ENCODE results near the gene MVB12A. TPM values are rescaled to one million over a fixed set of nuclear protein-coding genes. Genes with fewer than 3 reads are reported as not detected.
A peak's percentile ranks its signal among the peaks of the same experiment; 100 is the strongest.

Gene MVB12A
- 10 to 100 TPM; 24.5 to 66.1 (median 56.1) TPM for total RNA-seq

DNA sequence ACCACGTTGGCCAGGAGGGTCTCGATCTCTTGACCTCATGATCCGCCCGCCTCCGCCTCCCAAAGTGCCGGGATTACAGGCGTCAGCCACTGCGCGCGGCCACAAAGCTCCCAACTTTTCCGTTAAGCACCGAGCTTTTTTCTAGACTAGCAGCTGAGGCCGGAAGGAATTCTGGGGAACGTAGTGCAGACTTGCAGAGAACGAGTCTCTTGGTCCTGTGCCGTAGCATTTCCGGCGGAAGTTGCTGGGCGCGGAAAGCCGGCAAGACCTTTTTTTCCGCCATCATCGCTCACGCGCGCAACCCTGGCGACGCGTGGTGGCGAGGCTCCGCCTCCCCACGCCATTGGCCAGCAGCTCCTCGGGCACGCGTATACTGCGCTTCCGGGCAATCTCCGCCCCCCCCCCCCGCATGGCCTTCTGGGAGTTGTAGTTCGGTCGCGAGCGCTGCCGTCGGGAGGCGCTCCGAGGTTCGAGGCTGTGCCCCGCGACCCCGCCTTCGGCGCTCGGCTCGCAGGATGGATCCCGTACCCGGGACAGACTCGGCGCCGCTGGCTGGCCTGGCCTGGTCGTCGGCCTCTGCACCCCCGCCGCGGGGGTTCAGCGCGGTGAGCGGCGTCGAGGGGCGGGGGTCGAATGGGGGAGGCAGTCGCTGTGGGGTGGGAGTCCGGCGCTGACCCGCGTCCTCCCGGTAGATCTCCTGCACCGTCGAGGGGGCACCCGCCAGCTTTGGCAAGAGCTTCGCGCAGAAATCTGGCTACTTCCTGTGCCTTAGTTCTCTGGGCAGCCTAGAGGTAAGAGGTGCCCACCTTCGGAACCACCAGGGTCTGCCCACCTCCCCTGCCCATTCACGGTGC is at the start of gene MVB12A:
Gene MVB12A (plus strand): TSS at position 427 of the 854 bp plus-strand sequence. CDS start 89 bp downstream, at position 516.
- H3K27ac ChIP-seq (replicated peaks in 1 of 4): peak within 1 kb of the TSS; percentile 78 to 86 (median 80)
- H3K27me3 ChIP-seq: peaks cover 0 to 19% (median 0%) of the 10 kb centered on the region in 4 donors
- peak within 1 kb of the TSS; percentile 68 to 89 (median 82) for H3K4me3 ChIP-seq
- H3K4me1 ChIP-seq: peaks cover 8 to 22% (median 20%) of the 10 kb centered on the region in 4 donors
- H3K9me3 ChIP-seq: no peaks in the 10 kb centered on the region
- peaks cover 0 to 19% (median 15%) of the 10 kb centered on the region in 4 donors for H3K36me3 ChIP-seq
- intact Hi-C loops (cut with DNase I): no loop called here
- under 1% methylated on average over 28 of the region's 85 CpGs for WGBS
- TF ChIP-seq, protein P1, sequence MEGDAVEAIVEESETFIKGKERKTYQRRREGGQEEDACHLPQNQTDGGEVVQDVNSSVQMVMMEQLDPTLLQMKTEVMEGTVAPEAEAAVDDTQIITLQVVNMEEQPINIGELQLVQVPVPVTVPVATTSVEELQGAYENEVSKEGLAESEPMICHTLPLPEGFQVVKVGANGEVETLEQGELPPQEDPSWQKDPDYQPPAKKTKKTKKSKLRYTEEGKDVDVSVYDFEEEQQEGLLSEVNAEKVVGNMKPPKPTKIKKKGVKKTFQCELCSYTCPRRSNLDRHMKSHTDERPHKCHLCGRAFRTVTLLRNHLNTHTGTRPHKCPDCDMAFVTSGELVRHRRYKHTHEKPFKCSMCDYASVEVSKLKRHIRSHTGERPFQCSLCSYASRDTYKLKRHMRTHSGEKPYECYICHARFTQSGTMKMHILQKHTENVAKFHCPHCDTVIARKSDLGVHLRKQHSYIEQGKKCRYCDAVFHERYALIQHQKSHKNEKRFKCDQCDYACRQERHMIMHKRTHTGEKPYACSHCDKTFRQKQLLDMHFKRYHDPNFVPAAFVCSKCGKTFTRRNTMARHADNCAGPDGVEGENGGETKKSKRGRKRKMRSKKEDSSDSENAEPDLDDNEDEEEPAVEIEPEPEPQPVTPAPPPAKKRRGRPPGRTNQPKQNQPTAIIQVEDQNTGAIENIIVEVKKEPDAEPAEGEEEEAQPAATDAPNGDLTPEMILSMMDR (IDR thresholded peaks at IDR 0.05): no peak
- peak; percentile 69 to 96 for TF ChIP-seq POLR2AphosphoS5 (IDR thresholded peaks at IDR 0.05)
- no peak for TF ChIP-seq POLR2A (IDR thresholded peaks at IDR 0.05; ENCODE audit: low read depth)
- TF ChIP-seq EP300 (IDR thresholded peaks at IDR 0.05): no peak
- DNase-seq (ENCODE audit: extremely low spot score): peak; percentile 99

DNA sequence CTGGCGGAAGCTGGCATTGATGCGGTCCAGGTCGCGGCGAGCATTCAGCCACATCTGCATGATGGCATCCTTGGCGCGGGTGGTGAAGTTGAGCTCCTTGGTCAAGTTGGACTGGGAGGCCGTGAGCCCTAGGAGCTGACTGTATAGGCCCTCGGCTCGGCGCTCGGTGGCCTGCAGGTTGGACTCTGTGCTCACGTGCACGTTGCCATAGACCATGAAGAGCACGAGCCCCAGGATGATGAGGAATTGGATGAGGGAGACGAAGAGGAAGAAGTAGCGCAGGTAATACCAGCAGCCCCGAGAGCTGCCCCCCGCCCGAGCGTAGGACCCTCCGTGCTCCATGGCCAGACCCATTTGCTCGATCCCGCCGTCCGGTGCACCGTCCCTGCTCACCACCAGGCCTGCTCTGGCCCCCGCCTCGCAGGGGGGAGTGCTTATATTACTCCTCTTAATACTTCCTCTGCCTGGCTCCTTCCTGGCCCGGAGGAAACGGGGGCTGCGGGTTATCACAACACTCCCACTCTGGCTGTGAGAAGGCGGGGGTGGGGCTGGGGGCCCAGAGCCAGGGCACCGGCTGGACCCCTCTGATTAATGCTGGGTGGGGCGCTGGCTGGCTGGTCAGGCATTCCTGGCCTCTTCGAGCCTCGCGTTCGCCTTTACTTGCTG is 42.8 kb upstream of the MVB12A start, which contains the start of gene PLVAP:
Gene PLVAP (minus strand): TSS at position 408 of the 666 bp plus-strand sequence. CDS start 54 bp downstream, at position 354.
- 58% methylated on average over 34 of the region's 39 CpGs for WGBS
- peak within 1 kb of the TSS; percentile 1 to 55 (median 28) for H3K27ac ChIP-seq (replicated peaks in 1 of 4)
- peaks cover 2 to 10% (median 6%) of the 10 kb centered on the region in 4 donors for H3K4me1 ChIP-seq
- no peaks in the 10 kb centered on the region for H3K9me3 ChIP-seq
- H3K27me3 ChIP-seq: peaks cover 0 to 22% (median 0%) of the 10 kb centered on the region in 4 donors
- TF ChIP-seq EP300 (IDR thresholded peaks at IDR 0.05) (no peak), POLR2AphosphoS5 (IDR thresholded peaks at IDR 0.05) (peak; percentile 49 to 54)
- TF ChIP-seq, protein P1 (IDR thresholded peaks at IDR 0.05): peak in 1 of 3 experiments; percentile 17
- no peak for DNase-seq (ENCODE audit: extremely low spot score)
- H3K36me3 ChIP-seq: no peaks in the 10 kb centered on the region
- H3K4me3 ChIP-seq: peak within 1 kb of the TSS; percentile 37 to 52 (median 38)
- intact Hi-C loops (cut with DNase I): no loop called here

DNA sequence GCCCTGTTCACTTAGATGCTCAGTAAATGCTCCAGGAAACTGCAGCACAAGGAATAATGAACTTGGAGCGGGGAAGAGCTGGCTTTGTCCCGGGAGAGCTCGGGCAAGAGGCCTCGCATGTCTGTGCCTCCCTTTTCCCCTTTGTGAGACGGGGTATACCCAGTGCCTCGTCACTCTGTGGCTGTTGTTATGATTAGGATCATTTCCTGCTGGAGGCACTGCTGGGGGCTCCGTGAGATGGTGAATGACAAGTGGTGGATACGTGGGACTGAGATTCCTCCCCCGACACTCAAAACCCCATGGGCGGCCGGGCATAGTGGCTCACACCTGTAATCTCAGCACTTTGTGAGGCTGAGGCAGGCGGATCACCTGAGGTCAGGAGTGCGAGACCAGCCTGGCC is 41.6 kb upstream of the MVB12A start:
- Histone ChIP-seq H3K9me3 (no peaks in the 10 kb centered on the region), H3K27ac (replicated peaks in 1 of 4) (no peak overlapping the region), H3K36me3 (no peaks in the 10 kb centered on the region), H3K27me3 (peaks cover 0 to 22% (median 0%) of the 10 kb centered on the region in 4 donors), H3K4me1 (peaks cover 6 to 15% (median 9%) of the 10 kb centered on the region in 4 donors), H3K4me3 (no peak overlapping the region)
- intact Hi-C loops (cut with DNase I): no loop called here
- 76% methylated on average over 7 of the region's 13 CpGs for WGBS
- no peak for TF ChIP-seq POLR2AphosphoS5 (IDR thresholded peaks at IDR 0.05)
- TF ChIP-seq, protein P1 (IDR thresholded peaks at IDR 0.05): no peak
- no peak for TF ChIP-seq EP300 (IDR thresholded peaks at IDR 0.05)
- TF ChIP-seq POLR2A (IDR thresholded peaks at IDR 0.05; ENCODE audit: low read depth): no peak
- DNase-seq (ENCODE audit: extremely low spot score): no peak

DNA sequence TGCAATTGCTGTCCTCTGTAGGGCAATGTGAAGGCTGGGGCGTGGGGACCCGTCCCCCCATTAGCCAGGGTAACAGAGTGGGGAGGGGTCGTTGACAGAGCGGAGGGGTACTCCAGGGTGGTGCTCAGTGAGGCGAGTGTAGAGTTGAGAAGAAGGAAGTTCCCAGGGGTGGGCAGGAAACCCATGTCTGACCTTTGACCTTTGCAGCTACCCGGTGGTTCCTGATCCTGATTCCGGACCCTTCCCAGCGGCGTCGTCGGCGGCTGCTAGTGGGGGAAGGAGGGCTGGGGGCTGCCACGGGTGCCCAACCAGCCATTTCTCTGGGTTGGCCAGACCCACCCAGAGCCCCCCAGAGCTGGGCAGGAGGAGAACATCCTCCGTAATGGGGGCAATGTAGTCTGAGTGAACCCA is 40.6 kb upstream of the MVB12A start:
- no peaks in the 10 kb centered on the region for H3K9me3 ChIP-seq
- no peak overlapping the region for H3K4me3 ChIP-seq
- intact Hi-C loops (cut with DNase I): no loop called here
- peaks cover 6 to 16% (median 9%) of the 10 kb centered on the region in 4 donors for H3K4me1 ChIP-seq
- DNase-seq (ENCODE audit: extremely low spot score): no peak
- TF ChIP-seq POLR2A (IDR thresholded peaks at IDR 0.05; ENCODE audit: low read depth) (no peak), EP300 (IDR thresholded peaks at IDR 0.05) (no peak), POLR2AphosphoS5 (IDR thresholded peaks at IDR 0.05) (no peak)
- TF ChIP-seq, protein P1 (IDR thresholded peaks at IDR 0.05): no peak
- no peaks in the 10 kb centered on the region for H3K36me3 ChIP-seq
- H3K27me3 ChIP-seq: peaks cover 0 to 22% (median 0%) of the 10 kb centered on the region in 4 donors
- no peak overlapping the region for H3K27ac ChIP-seq (replicated peaks in 1 of 4)
- WGBS: 37% methylated on average over 14 of the region's 14 CpGs

Data from esophagus muscularis mucosa (tissue), 4 donors.